ENCODE results near the gene UTS2B. TPM values are rescaled to one million over a fixed set of nuclear protein-coding genes. Genes with fewer than 3 reads are reported as not detected.

The UTS2B gene
- total and polyA plus RNA-seq, 9 of the 15 experiments (the other 6 are each of a cell fraction or from before 2014, with no cell fraction given): 0.06 TPM; not detected in 8

DNA sequence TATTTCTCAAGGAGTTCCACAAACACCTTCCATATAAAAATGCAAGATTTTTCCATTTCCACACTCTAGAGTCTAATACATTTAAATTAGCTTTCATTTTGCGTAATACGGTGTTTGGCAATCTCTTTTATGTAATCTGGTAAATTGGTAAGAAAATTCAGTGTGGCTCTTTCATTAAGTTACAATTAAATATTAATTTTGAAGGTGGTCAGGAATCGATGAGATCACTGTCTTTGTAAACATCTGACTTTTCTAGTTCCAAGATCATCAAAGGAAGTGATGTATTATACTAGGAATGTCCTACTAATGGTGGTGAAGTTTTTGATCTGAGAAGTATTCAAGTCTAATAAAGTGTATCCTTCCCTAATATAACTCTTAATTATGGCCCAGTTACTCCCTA is 1.1 kb upstream of the UTS2B start:
- H3K4me1 ChIP-seq (replicated peaks in 1 of 2; ENCODE audit: control insufficient read depth in 2 of 2, insufficient read depth in 2 of 2, low read length in 2 of 2): peaks cover 12 to 33% of the 10 kb centered on the region in 2 experiments; a peak in 4 of 5 replicates
- ATAC-seq (no peak), DNase-seq (ENCODE audit: extremely low read depth in 1 of 4, low spot score in 3 of 4) (peak in 3 of 4 experiments; percentile 1 to 6 (median 5)), FAIRE-seq (no peak)
- H3K9me1 ChIP-seq (ENCODE audit: control insufficient read depth, insufficient read depth, low read length): no peaks in the 10 kb centered on the region
- ChIA-PET POLR2A (interaction anchor here (0.9 kb wide), 1 partner anchor 24 kb away, joined by 3 read pairs; no protein-coding TSS in a partner anchor), CTCF (ENCODE audit: low intra/inter-chr PET ratio) (no interaction called here)
- H2AFZ ChIP-seq (ENCODE audit: low read depth, low read length): no peak overlapping the region
- H3K9me3 ChIP-seq (replicated peaks; ENCODE audit: control insufficient read depth, insufficient read depth, low read depth, low read length): no peaks in the 10 kb centered on the region
- BruUV-seq (replicated peaks): no TSS peak
- H3K27ac ChIP-seq (ENCODE audit: extremely low read depth, low read depth, low read length): no peak overlapping the region
- H3K27me3 ChIP-seq (ENCODE audit: control insufficient read depth in 2 of 2, insufficient read depth in 2 of 2, low read length in 2 of 2): no peaks in the 10 kb centered on the region
- peak overlapping the region in 1 of 2 experiments; percentile 80; a peak in 1 of 4 replicates for H3K9ac ChIP-seq (ENCODE audit: insufficient read depth in 1 of 2, low read depth in 2 of 2, low read length in 2 of 2)
- in situ Hi-C loops (cut with MboI) (no loop called here), intact Hi-C loops (cut with micrococcal nuclease) (loop anchor here (5.0 kb wide), 1 partner anchor 36 kb away; no protein-coding TSS in a partner anchor)
- 0 out of 2 replicates have a peak overlapping the region, but pooled peaks have one; percentile 78 for H3K4me3 ChIP-seq
- no peak overlapping the region for H3K4me2 ChIP-seq (ENCODE audit: insufficient read depth, low read length)
- 77% methylated on average over 3 of the region's 3 CpGs for WGBS (ENCODE audit: insufficient coverage, low coverage, missing lambda C conversion rate)
- H4K20me1 ChIP-seq (replicated peaks; ENCODE audit: control insufficient read depth, insufficient read depth, low read length): 0 out of 2 replicates have a peak, but pooled peaks cover 7% of the 10 kb centered on the region
- TF ChIP-seq NONO (IDR thresholded peaks at IDR 0.05; ENCODE audit: low read depth in 2 of 2, low read length in 1 of 2) (no peak), CEBPB (tag; IDR thresholded peaks at IDR 0.05) (0 out of 2 replicates have a peak, but pooled peaks have one; percentile 21)
- TF ChIP-seq, protein P1, sequence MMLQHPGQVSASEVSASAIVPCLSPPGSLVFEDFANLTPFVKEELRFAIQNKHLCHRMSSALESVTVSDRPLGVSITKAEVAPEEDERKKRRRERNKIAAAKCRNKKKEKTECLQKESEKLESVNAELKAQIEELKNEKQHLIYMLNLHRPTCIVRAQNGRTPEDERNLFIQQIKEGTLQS (IDR thresholded peaks at IDR 0.05): peak; percentile 23; the same call in 1 of the 2 replicates
- TF ChIP-seq, protein P1 (CRISPR knock-in tag; conservative IDR thresholded peaks at IDR 0.05): no peak
- no peaks in the 10 kb centered on the region for H3K36me3 ChIP-seq (ENCODE audit: control insufficient read depth, insufficient read depth, low read length)
- peaks cover 70% of the 10 kb centered on the region for H3K79me2 ChIP-seq (ENCODE audit: control insufficient read depth, insufficient read depth, low read length)

All from K562 (cell line).